GM20000 (cell line): Measurements from ENCODE around the gene SYNE3.

ENCODE experiments used
- DNase-seq: peaks from one replicate; pipeline ENCODE4 v3.0.0; 2012; ENCODE audit warnings: low spot score
- CTCF ChIP-seq: IDR thresholded peaks from 2 replicates; pipeline ENCODE4 v1.5.1; 2012; ENCODE audit warnings: mild to moderate bottlenecking, control low read depth; ENCODE audit errors: extremely low read depth, missing control alignments

The SYNE3 gene

GRCh38 chr14:95472819-95473251, 43.6 kb downstream of the SYNE3 start:
- DNase-seq = no peak

GRCh38 chr14:95471476-95471875, 45.0 kb downstream of the SYNE3 start:
- DNase-seq = no peak
- TF ChIP-seq CTCF = no peak

More at GRCh38 chr14:95472819-95473251, 43.6 kb downstream of the SYNE3 start:
- TF ChIP-seq CTCF = no peak

- no peak for DNase-seq
- no peak for TF ChIP-seq CTCF
These were observed 45.4 kb downstream of the SYNE3 start for GRCh38 chr14:95471016-95471415.

- DNase-seq = no peak
- TF ChIP-seq CTCF = no peak
These were observed 47.3 kb downstream of the SYNE3 start for GRCh38 chr14:95469134-95469481.

GRCh38 chr14:95468448-95469133, 47.9 kb downstream of the SYNE3 start:
- no peak for TF ChIP-seq CTCF
- DNase-seq = no peak

DNA sequence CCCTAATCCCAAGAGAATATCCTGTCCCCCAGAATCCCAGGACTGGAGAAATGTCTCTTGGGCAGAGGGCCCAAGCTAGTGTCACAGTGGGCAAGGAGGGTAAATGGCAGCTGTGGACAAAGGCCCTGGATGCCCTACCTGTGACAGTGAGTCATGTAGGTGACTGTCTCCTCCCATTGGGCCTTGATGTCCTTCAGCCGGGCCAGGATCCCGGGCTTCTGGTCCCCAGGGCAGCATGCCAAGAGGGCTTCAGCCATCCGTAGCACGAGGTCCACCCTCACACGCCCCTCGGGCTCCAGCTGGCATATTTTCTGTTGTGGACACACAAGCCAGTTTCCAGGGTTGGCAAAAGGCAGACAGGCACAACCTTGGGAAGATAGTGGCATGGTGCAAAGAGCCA, 48.8 kb downstream of the SYNE3 start:
- TF ChIP-seq CTCF = no peak

GRCh38 chr14:95467232-95467631, 49.2 kb downstream of the SYNE3 start:
- DNase-seq = no peak
- TF ChIP-seq CTCF = no peak

More for the DNA sequence above, 48.8 kb downstream of the SYNE3 start:
- no peak for DNase-seq
